GM18505 (cell line): Measurements from ENCODE around the gene SMAD7.

ENCODE experiments used
- ATAC-seq: cut with Tn5 transposase; IDR thresholded peaks from one replicate; pipeline ENCODE4 v1.9.1; 2021; ENCODE audit not compliant: unreplicated experiment
- POLR2A ChIP-seq: IDR thresholded peaks from 4 replicates; pipeline ENCODE4 v1.6.1; 2011; ENCODE audit warnings: borderline replicate concordance; ENCODE audit not compliant: insufficient read depth, insufficient read length; ENCODE audit errors: extremely low read depth

Gene SMAD7

GRCh38 chr18:48959921-48960920 lies 9.5 kb upstream of the SMAD7 start:
- no peak for TF ChIP-seq POLR2A
- ATAC-seq: no peak

- ATAC-seq: no peak
- no peak for TF ChIP-seq POLR2A
These were observed 8.8 kb upstream of the SMAD7 start for GRCh38 chr18:48959551-48959920.

GRCh38 chr18:48958951-48959350 lies 8.2 kb upstream of the SMAD7 start:
- ATAC-seq: no peak

GRCh38 chr18:48957616-48958015 lies 6.9 kb upstream of the SMAD7 start:
- no peak for ATAC-seq
- TF ChIP-seq POLR2A: no peak

More at GRCh38 chr18:48958951-48959350, 8.2 kb upstream of the SMAD7 start:
- TF ChIP-seq POLR2A: no peak

- ATAC-seq: no peak
- TF ChIP-seq POLR2A: no peak
These were observed 6.4 kb upstream of the SMAD7 start for GRCh38 chr18:48957136-48957535.

DNA sequence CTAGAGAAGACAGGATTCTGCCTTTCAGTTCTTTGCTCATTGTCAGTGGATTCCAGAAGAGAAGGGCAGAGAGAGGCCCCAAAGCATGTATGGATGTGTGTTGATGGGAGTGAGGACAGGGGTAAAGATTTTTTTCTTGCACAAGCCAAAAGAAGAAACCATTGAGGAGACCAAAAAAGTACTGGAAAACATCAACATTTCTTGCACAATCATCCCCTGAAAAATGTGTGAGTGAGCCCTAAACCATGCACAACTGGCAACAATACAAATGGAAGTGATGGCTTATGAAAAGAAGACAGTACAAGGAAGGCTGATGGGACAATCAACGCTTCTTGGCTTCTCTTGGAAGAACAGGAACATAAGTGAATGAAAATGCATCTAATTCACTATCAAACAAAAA lies 5.6 kb upstream of the SMAD7 start:
- ATAC-seq: no peak

GRCh38 chr18:48955830-48956261 lies 5.1 kb upstream of the SMAD7 start:
- no peak for ATAC-seq
- TF ChIP-seq POLR2A: no peak

More for the DNA sequence above, 5.6 kb upstream of the SMAD7 start:
- TF ChIP-seq POLR2A: no peak

DNA sequence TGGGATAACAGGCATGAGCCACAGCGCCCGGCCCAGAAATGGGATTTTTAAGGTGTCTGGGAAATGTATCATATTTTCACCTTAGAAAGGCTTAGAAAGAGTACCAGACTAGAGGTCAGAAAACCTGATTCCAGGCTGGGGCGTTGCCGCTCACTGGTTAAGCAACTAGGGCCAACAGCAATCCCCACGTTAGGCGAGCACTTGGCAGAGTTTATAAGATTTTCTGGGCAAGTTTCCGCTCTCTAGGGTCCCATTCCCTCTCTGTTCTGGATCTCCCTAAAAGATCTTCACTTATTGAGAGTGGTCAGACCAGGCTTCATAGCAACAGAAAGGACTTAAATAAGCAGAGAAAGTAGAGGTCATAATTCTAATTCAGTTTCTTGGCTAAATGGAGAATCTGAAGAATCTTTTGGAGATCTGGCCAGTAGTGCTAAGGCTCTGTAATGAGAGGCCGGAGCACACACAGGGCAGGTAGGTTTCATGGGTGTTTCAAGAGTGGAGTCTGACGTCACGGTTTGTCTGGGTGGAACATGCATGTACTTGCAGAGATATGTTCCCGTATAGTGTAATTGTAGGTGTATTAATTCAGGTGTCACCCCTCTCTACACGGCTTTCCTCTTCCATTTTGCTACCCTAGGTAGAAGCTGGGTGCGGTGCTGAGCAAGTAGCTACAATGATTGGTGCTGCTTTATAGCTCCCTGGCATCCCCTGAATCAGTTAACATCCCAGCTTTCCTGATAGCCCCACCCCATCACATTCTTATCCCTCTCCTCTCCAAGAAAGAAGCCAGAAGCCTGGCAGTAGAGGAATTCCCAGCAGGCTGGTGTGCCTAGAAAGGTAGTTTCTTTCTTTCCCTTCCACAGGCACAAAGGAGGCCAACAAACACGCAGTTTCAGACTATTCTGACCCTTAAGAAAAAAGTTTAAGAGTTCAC lies 4.4 kb upstream of the SMAD7 start:
- no peak for ATAC-seq
- TF ChIP-seq POLR2A: no peak

- ATAC-seq: no peak
These were observed 2.4 kb upstream of the SMAD7 start for GRCh38 chr18:48953104-48953706.

GRCh38 chr18:48952287-48953103 lies 1.7 kb upstream of the SMAD7 start:
- ATAC-seq: peak; percentile 26
- TF ChIP-seq POLR2A: peak; percentile 43

More at GRCh38 chr18:48953104-48953706, 2.4 kb upstream of the SMAD7 start:
- no peak for TF ChIP-seq POLR2A

- peak; percentile 43 for ATAC-seq
- TF ChIP-seq POLR2A: peak; percentile 78
These were observed 902 bp upstream of the SMAD7 start for GRCh38 chr18:48951448-48952286.

- TF ChIP-seq POLR2A: peak; percentile 34
- no peak for ATAC-seq
These were observed 894 bp downstream of the SMAD7 start for GRCh38 chr18:48949606-48950535.
